Measurements from ENCODE around the gene CLIC3.
A peak's percentile ranks its signal among the peaks of the same experiment; 100 is the strongest.

CLIC3 gene

GRCh38 chr9:137000177-137000930 is 4.0 kb upstream of the CLIC3 start:
- H3K27me3 ChIP-seq (ENCODE audit: control insufficient read depth in 2 of 2, insufficient read depth in 2 of 2, low read length in 2 of 2) = peaks cover 0 to 3% of the 10 kb centered on the region in 2 donors
- H3K9me3 ChIP-seq (ENCODE audit: control insufficient read depth in 2 of 2, low read length in 2 of 2) = no peaks in the 10 kb centered on the region
- H3K9ac ChIP-seq (ENCODE audit: low read depth in 1 of 2, low read length in 2 of 2) = no peak overlapping the region
- H3K27ac ChIP-seq (ENCODE audit: low read depth in 2 of 2, low read length in 2 of 2) = peak overlapping the region in 1 of 2 donors; percentile 65
- H3K4me1 ChIP-seq (ENCODE audit: control insufficient read depth in 2 of 2, insufficient read depth in 2 of 2, low read length in 2 of 2) = peaks cover 20 to 24% of the 10 kb centered on the region in 2 donors
- H3K36me3 ChIP-seq (ENCODE audit: control insufficient read depth in 2 of 2, insufficient read depth in 2 of 2, low read length in 2 of 2) = no peaks in the 10 kb centered on the region
- peak overlapping the region in 1 of 2 donors; percentile 31 for H3K4me3 ChIP-seq (ENCODE audit: low read length in 2 of 2)

- peaks cover 0 to 3% of the 10 kb centered on the region in 2 donors for H3K27me3 ChIP-seq (ENCODE audit: control insufficient read depth in 2 of 2, insufficient read depth in 2 of 2, low read length in 2 of 2)
- no peak overlapping the region for H3K4me3 ChIP-seq (ENCODE audit: low read length in 2 of 2)
- H3K9ac ChIP-seq (ENCODE audit: low read depth in 1 of 2, low read length in 2 of 2) = no peak overlapping the region
- peak overlapping the region in 1 of 2 donors; percentile 23 for H3K27ac ChIP-seq (ENCODE audit: low read depth in 2 of 2, low read length in 2 of 2)
- no peaks in the 10 kb centered on the region for H3K9me3 ChIP-seq (ENCODE audit: control insufficient read depth in 2 of 2, low read length in 2 of 2)
- H3K4me1 ChIP-seq (ENCODE audit: control insufficient read depth in 2 of 2, insufficient read depth in 2 of 2, low read length in 2 of 2) = peaks cover 27 to 28% of the 10 kb centered on the region in 2 donors
- no peaks in the 10 kb centered on the region for H3K36me3 ChIP-seq (ENCODE audit: control insufficient read depth in 2 of 2, insufficient read depth in 2 of 2, low read length in 2 of 2)
These were observed 1.5 kb upstream of the CLIC3 start for GRCh38 chr9:136997830-136998234.

GRCh38 chr9:136997371-136997770 is 1.0 kb upstream of the CLIC3 start:
- peak overlapping the region in 1 of 2 donors; percentile 43 for H3K27ac ChIP-seq (ENCODE audit: low read depth in 2 of 2, low read length in 2 of 2)
- no peaks in the 10 kb centered on the region for H3K36me3 ChIP-seq (ENCODE audit: control insufficient read depth in 2 of 2, insufficient read depth in 2 of 2, low read length in 2 of 2)
- H3K9me3 ChIP-seq (ENCODE audit: control insufficient read depth in 2 of 2, low read length in 2 of 2) = no peaks in the 10 kb centered on the region
- H3K4me3 ChIP-seq (ENCODE audit: low read length in 2 of 2) = peak overlapping the region in 1 of 2 donors; percentile 30
- H3K9ac ChIP-seq (ENCODE audit: low read depth in 1 of 2, low read length in 2 of 2) = peak overlapping the region in 1 of 2 donors; percentile 47
- H3K27me3 ChIP-seq (ENCODE audit: control insufficient read depth in 2 of 2, insufficient read depth in 2 of 2, low read length in 2 of 2) = peaks cover 0 to 3% of the 10 kb centered on the region in 2 donors
- H3K4me1 ChIP-seq (ENCODE audit: control insufficient read depth in 2 of 2, insufficient read depth in 2 of 2, low read length in 2 of 2) = peaks cover 30 to 31% of the 10 kb centered on the region in 2 donors

- Histone ChIP-seq H3K27ac (ENCODE audit: low read depth in 2 of 2, low read length in 2 of 2) (peak overlapping the region; percentile 32 to 48), H3K9me3 (ENCODE audit: control insufficient read depth in 2 of 2, low read length in 2 of 2) (no peaks in the 10 kb centered on the region), H3K9ac (ENCODE audit: low read depth in 1 of 2, low read length in 2 of 2) (no peak overlapping the region), H3K4me1 (ENCODE audit: control insufficient read depth in 2 of 2, insufficient read depth in 2 of 2, low read length in 2 of 2) (peaks cover 30 to 31% of the 10 kb centered on the region in 2 donors), H3K36me3 (ENCODE audit: control insufficient read depth in 2 of 2, insufficient read depth in 2 of 2, low read length in 2 of 2) (no peaks in the 10 kb centered on the region), H3K27me3 (ENCODE audit: control insufficient read depth in 2 of 2, insufficient read depth in 2 of 2, low read length in 2 of 2) (no peaks in the 10 kb centered on the region), H3K4me3 (ENCODE audit: low read length in 2 of 2) (peak overlapping the region in 1 of 2 donors; percentile 66)
These were observed 526 bp downstream of the CLIC3 start for GRCh38 chr9:136995772-136996311.

- Histone ChIP-seq H3K4me1 (ENCODE audit: control insufficient read depth in 2 of 2, insufficient read depth in 2 of 2, low read length in 2 of 2) (peaks cover 30 to 31% of the 10 kb centered on the region in 2 donors), H3K9me3 (ENCODE audit: control insufficient read depth in 2 of 2, low read length in 2 of 2) (no peaks in the 10 kb centered on the region), H3K9ac (ENCODE audit: low read depth in 1 of 2, low read length in 2 of 2) (no peak overlapping the region), H3K27me3 (ENCODE audit: control insufficient read depth in 2 of 2, insufficient read depth in 2 of 2, low read length in 2 of 2) (no peaks in the 10 kb centered on the region), H3K36me3 (ENCODE audit: control insufficient read depth in 2 of 2, insufficient read depth in 2 of 2, low read length in 2 of 2) (no peaks in the 10 kb centered on the region), H3K4me3 (ENCODE audit: low read length in 2 of 2) (no peak overlapping the region), H3K27ac (ENCODE audit: low read depth in 2 of 2, low read length in 2 of 2) (no peak overlapping the region)
These were observed 1.0 kb downstream of the CLIC3 start for GRCh38 chr9:136995362-136995761.

GRCh38 chr9:136994888-136995230 is 1.5 kb downstream of the CLIC3 start:
- no peak overlapping the region for H3K4me3 ChIP-seq (ENCODE audit: low read length in 2 of 2)
- no peaks in the 10 kb centered on the region for H3K36me3 ChIP-seq (ENCODE audit: control insufficient read depth in 2 of 2, insufficient read depth in 2 of 2, low read length in 2 of 2)
- H3K9ac ChIP-seq (ENCODE audit: low read depth in 1 of 2, low read length in 2 of 2) = no peak overlapping the region
- H3K9me3 ChIP-seq (ENCODE audit: control insufficient read depth in 2 of 2, low read length in 2 of 2) = no peaks in the 10 kb centered on the region
- no peak overlapping the region for H3K27ac ChIP-seq (ENCODE audit: low read depth in 2 of 2, low read length in 2 of 2)
- H3K27me3 ChIP-seq (ENCODE audit: control insufficient read depth in 2 of 2, insufficient read depth in 2 of 2, low read length in 2 of 2) = no peaks in the 10 kb centered on the region
- H3K4me1 ChIP-seq (ENCODE audit: control insufficient read depth in 2 of 2, insufficient read depth in 2 of 2, low read length in 2 of 2) = peaks cover 30 to 31% of the 10 kb centered on the region in 2 donors

GRCh38 chr9:136994180-136994887 is 2.0 kb downstream of the CLIC3 start:
- Histone ChIP-seq H3K27ac (ENCODE audit: low read depth in 2 of 2, low read length in 2 of 2) (no peak overlapping the region), H3K9me3 (ENCODE audit: control insufficient read depth in 2 of 2, low read length in 2 of 2) (no peaks in the 10 kb centered on the region), H3K4me3 (ENCODE audit: low read length in 2 of 2) (no peak overlapping the region), H3K27me3 (ENCODE audit: control insufficient read depth in 2 of 2, insufficient read depth in 2 of 2, low read length in 2 of 2) (no peaks in the 10 kb centered on the region), H3K9ac (ENCODE audit: low read depth in 1 of 2, low read length in 2 of 2) (no peak overlapping the region), H3K36me3 (ENCODE audit: control insufficient read depth in 2 of 2, insufficient read depth in 2 of 2, low read length in 2 of 2) (no peaks in the 10 kb centered on the region), H3K4me1 (ENCODE audit: control insufficient read depth in 2 of 2, insufficient read depth in 2 of 2, low read length in 2 of 2) (peaks cover 30 to 31% of the 10 kb centered on the region in 2 donors)

GRCh38 chr9:136992819-136993369 is 3.5 kb downstream of the CLIC3 start:
- Histone ChIP-seq H3K4me1 (ENCODE audit: control insufficient read depth in 2 of 2, insufficient read depth in 2 of 2, low read length in 2 of 2) (peaks cover 25 to 29% of the 10 kb centered on the region in 2 donors), H3K27me3 (ENCODE audit: control insufficient read depth in 2 of 2, insufficient read depth in 2 of 2, low read length in 2 of 2) (no peaks in the 10 kb centered on the region), H3K9me3 (ENCODE audit: control insufficient read depth in 2 of 2, low read length in 2 of 2) (no peaks in the 10 kb centered on the region), H3K4me3 (ENCODE audit: low read length in 2 of 2) (peak overlapping the region; percentile 66 to 82), H3K27ac (ENCODE audit: low read depth in 2 of 2, low read length in 2 of 2) (peak overlapping the region; percentile 89 to 92), H3K36me3 (ENCODE audit: control insufficient read depth in 2 of 2, insufficient read depth in 2 of 2, low read length in 2 of 2) (no peaks in the 10 kb centered on the region), H3K9ac (ENCODE audit: low read depth in 1 of 2, low read length in 2 of 2) (peak overlapping the region; percentile 29 to 61)

- Histone ChIP-seq H3K36me3 (ENCODE audit: control insufficient read depth in 2 of 2, insufficient read depth in 2 of 2, low read length in 2 of 2) (no peaks in the 10 kb centered on the region), H3K27me3 (ENCODE audit: control insufficient read depth in 2 of 2, insufficient read depth in 2 of 2, low read length in 2 of 2) (no peaks in the 10 kb centered on the region), H3K4me3 (ENCODE audit: low read length in 2 of 2) (peak within 1 kb of the TSS; percentile 66 to 82), H3K27ac (ENCODE audit: low read depth in 2 of 2, low read length in 2 of 2) (peak within 1 kb of the TSS; percentile 89 to 92), H3K4me1 (ENCODE audit: control insufficient read depth in 2 of 2, insufficient read depth in 2 of 2, low read length in 2 of 2) (peaks cover 21 to 24% of the 10 kb centered on the region in 2 donors), H3K9ac (ENCODE audit: low read depth in 1 of 2, low read length in 2 of 2) (peak within 1 kb of the TSS; percentile 29 to 61), H3K9me3 (ENCODE audit: control insufficient read depth in 2 of 2, low read length in 2 of 2) (no peaks in the 10 kb centered on the region)
These were observed 4.2 kb downstream of the CLIC3 start, which contains the start of gene PAXX for GRCh38 chr9:136991993-136992818. PAXX (plus strand) TSS chr9:136992422; CDS start chr9:136992444, 22 bp downstream.
